GM21786 (cell line): Measurements from ENCODE around the gene TRAPPC5.
"Not testable (repeated sequence)": the region's sequence is repeated elsewhere in the genome, so short reads cannot be mapped to it uniquely, and the experiment has no call there.

Source experiments
- ATAC-seq: cut with Tn5 transposase; IDR thresholded peaks from one replicate; pipeline ENCODE4 v1.9.1; 2021; ENCODE audit not compliant: unreplicated experiment

The TRAPPC5 gene

DNA sequence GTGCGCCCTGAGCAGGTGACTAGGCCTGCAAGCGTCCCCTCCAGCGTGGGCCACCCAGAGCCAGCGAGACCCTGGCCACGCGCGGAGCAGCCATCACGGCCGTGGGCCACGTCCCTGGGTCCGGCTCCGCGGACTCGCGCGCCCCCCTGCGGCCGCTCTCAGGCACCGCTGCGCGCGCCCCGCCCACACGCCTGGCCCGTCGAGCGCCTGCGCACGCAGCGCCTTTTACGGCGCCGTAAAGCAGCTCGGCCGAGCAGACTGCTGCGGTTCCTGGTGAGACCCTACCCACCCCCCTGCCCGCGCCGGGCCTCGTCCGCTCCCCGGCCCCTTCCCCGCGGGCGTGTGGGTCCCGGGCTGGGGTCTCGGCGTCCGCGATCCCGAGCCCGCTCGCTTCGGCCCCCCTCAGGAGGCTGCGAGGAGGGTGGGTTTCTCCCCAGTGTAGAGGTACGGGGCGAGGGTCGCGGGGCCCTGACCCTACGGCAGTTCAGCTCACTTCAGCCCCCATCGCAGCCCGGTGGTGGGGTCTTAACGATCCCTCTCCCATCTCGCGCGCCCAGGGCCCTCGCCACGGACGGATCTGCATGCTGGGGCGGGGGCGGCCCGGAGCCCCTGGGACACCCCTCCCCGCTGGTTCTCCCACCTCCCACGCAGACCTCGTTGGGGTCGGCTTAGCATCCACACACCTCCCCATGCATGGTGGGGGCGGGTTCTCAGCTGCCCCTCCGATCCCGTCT is at the start of gene TRAPPC5:
Gene TRAPPC5, plus strand, starts transcription at position 228 of the 734 bp plus-strand sequence. CDS start 1,421 bp downstream, outside the sequence.
- ATAC-seq = peak; percentile 37

- no peak for ATAC-seq
Measured at GRCh38 chr19:7631577-7631976, 49.1 kb upstream of the TRAPPC5 start.

DNA sequence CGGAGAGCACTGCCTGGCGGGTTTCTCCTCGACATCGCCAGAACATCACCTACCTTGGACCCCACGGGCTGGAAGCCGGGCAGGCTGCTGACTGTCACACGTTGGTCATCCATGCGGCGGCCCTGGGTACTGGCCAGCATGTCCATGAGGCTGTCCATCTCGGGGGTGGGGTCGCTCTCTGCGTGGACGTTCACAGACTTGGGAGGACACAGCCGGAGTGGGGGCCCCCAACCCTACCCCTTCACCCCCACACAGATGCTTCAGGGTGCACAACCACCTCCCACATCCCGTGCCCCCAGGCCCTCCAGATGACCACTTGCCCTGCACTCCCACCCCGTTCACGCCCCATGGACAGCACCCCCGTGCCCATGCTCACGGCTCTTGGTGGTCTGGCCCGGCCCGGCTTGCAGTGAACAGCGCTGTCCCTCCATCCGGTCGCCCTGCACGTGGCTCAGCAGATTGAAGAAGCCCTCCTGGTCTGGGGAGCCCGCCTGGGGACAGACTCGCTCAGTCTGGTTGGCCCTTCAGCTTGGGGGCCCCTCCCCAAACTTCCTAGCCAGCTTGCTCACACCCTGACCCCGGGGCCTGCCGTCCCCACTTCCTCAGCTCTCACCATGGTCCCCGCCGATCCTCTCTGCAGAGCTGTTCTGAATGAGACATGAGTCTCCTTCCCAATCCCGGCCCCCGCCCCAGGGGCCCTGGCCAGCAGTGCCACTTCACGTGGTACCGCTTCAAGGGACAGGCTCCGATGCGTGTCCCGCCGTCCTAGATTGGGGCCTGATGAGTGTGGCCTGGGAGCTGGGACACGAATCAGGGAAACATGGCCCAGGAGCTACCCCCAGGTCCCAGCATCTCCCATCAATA is 48.1 kb upstream of the TRAPPC5 start:
- ATAC-seq = no peak

DNA sequence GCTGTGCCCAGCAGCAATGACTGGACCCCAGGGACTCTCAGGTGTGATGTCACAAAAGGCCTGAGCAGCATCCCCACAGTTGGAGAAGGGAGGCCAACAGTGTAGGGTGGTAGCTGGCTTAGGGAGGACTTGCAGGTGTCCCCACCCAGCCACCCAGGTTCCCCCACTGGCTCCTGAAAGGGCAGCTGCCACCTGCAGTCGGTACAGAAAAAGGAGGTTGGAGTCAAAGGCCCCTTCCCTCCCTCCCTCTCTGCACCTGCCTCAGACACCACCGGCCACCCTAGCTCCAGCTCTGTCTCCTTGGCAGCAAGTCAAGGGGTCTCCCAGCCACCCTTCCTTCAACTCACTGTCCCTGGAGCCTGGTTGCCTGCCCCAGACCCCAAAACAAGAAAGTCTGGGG is 46.9 kb upstream of the TRAPPC5 start, which contains the start of gene PCP2:
Gene PCP2, minus strand, starts transcription at position 22 of the 400 bp plus-strand sequence. CDS start 262 bp downstream, outside the sequence.
- no peak for ATAC-seq

GRCh38 chr19:7635670-7636069 is 45.0 kb upstream of the TRAPPC5 start:
- no peak for ATAC-seq

DNA sequence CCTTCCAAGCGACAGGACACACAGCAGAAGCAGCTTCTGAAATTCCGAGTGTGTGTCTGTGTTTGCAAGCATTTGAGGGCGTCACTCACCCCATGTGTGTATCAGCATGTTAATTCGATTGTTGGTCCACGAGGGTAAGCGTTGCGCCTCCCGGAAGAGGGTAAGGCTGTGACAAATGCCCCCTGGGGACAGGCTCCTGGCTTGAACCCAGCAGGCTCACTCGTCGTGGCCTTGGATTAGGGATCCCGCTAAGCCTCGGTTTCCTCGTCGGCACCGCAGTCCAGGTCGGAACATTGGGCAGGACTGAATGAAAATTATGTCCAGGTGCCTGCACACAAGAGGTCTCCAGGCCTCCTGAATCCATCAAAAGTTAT is 44.3 kb upstream of the TRAPPC5 start:
- no peak for ATAC-seq

- no peak for ATAC-seq
Measured at GRCh38 chr19:7636691-7637373, 43.8 kb upstream of the TRAPPC5 start, which contains the start of gene STXBP2. Gene STXBP2, plus strand, starts transcription at chr19:7637110. Its CDS starts 40 bp downstream, at chr19:7637150.

- ATAC-seq = no peak
Measured at GRCh38 chr19:7637374-7638256, 43.0 kb upstream of the TRAPPC5 start.

- ATAC-seq = no peak
Measured at GRCh38 chr19:7638802-7639465, 41.7 kb upstream of the TRAPPC5 start.

- no peak for ATAC-seq
Measured at GRCh38 chr19:7639863-7640348, 40.7 kb upstream of the TRAPPC5 start.

DNA sequence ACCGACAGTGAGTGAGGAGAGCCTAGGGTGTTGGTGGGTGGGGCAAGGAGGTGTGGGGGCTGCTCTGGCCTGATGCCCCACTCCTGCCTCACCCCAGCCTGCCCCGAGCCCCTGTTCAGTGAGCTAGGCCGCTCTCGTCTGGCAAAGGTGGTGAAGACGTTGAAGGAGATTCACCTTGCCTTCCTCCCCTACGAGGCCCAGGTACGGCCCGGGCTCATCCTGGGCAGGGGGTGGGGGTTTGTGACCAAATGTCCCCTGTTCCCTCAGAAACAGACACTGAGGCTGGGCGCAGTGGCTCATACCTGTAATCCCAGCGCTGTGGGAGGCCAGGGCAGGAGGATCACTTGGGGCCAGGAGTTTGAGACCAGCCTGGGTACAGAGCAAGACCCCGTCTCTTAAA is 39.8 kb upstream of the TRAPPC5 start:
- no peak for ATAC-seq

- ATAC-seq = no peak
Measured at GRCh38 chr19:7641290-7642276, 39.0 kb upstream of the TRAPPC5 start.

- no peak for ATAC-seq
Measured at GRCh38 chr19:7642295-7643030, 38.2 kb upstream of the TRAPPC5 start.

DNA sequence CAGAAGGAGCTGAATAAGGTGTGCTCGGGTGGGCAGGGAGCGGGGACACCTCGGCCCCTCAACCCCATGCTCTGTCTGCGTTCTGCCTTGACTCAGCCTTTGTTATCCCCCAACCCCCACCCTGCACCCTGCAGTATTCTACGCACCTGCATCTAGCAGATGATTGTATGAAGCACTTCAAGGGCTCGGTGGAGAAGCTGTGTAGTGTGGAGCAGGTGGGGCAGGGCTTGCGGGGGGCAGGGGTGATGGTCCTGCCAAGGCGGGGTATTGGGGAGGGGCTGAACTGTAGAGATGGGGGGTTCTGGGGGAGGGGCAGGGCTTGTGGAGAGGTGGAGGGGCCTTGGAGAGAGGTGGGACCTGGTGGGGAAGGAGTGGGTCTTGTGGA is 37.6 kb upstream of the TRAPPC5 start:
- no peak for ATAC-seq

- ATAC-seq = not testable (repeated sequence)
Measured at GRCh38 chr19:7643629-7644549, 36.7 kb upstream of the TRAPPC5 start.

DNA sequence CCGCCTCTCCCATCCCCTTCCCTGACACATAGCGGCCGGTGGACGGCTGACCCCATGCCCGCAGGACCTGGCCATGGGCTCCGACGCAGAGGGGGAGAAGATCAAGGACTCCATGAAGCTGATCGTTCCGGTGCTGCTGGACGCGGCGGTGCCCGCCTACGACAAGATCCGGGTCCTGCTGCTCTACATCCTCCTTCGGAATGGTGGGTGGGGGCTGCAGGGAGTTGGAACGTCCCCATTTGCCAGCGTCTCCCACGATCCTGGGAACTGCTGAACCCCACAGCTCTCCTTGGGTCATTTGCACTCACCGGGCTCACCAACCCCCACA is 36.1 kb upstream of the TRAPPC5 start:
- no peak for ATAC-seq

DNA sequence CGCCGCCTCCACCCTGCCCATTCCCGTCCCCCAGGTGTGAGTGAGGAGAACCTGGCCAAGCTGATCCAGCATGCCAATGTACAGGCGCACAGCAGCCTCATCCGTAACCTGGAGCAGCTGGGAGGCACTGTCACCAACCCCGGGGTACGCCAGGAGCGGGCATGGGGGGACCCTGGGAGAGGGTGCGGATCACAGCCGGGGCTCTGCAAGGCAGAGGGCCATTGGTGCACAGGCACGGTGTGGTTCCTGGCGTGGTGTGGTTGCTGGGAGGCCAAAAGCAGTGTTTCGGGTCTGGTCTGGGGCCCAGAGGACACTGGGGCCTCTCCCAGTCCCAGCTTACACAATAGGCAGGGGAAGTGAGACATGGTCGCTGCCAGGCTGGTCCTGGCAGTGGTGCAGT is 35.5 kb upstream of the TRAPPC5 start:
- ATAC-seq = no peak
